ENCODE data around the gene PARP6. TPM values are rescaled to one million over a fixed set of nuclear protein-coding genes. Genes with fewer than 3 reads are reported as not detected.

The PARP6 gene
- total and polyA plus RNA-seq, 2 of the 8 experiments (the other 6 are each of a cell fraction or from before 2014, with no cell fraction given) = 39.8 to 45.3 TPM

- TF ChIP-seq, protein P1, sequence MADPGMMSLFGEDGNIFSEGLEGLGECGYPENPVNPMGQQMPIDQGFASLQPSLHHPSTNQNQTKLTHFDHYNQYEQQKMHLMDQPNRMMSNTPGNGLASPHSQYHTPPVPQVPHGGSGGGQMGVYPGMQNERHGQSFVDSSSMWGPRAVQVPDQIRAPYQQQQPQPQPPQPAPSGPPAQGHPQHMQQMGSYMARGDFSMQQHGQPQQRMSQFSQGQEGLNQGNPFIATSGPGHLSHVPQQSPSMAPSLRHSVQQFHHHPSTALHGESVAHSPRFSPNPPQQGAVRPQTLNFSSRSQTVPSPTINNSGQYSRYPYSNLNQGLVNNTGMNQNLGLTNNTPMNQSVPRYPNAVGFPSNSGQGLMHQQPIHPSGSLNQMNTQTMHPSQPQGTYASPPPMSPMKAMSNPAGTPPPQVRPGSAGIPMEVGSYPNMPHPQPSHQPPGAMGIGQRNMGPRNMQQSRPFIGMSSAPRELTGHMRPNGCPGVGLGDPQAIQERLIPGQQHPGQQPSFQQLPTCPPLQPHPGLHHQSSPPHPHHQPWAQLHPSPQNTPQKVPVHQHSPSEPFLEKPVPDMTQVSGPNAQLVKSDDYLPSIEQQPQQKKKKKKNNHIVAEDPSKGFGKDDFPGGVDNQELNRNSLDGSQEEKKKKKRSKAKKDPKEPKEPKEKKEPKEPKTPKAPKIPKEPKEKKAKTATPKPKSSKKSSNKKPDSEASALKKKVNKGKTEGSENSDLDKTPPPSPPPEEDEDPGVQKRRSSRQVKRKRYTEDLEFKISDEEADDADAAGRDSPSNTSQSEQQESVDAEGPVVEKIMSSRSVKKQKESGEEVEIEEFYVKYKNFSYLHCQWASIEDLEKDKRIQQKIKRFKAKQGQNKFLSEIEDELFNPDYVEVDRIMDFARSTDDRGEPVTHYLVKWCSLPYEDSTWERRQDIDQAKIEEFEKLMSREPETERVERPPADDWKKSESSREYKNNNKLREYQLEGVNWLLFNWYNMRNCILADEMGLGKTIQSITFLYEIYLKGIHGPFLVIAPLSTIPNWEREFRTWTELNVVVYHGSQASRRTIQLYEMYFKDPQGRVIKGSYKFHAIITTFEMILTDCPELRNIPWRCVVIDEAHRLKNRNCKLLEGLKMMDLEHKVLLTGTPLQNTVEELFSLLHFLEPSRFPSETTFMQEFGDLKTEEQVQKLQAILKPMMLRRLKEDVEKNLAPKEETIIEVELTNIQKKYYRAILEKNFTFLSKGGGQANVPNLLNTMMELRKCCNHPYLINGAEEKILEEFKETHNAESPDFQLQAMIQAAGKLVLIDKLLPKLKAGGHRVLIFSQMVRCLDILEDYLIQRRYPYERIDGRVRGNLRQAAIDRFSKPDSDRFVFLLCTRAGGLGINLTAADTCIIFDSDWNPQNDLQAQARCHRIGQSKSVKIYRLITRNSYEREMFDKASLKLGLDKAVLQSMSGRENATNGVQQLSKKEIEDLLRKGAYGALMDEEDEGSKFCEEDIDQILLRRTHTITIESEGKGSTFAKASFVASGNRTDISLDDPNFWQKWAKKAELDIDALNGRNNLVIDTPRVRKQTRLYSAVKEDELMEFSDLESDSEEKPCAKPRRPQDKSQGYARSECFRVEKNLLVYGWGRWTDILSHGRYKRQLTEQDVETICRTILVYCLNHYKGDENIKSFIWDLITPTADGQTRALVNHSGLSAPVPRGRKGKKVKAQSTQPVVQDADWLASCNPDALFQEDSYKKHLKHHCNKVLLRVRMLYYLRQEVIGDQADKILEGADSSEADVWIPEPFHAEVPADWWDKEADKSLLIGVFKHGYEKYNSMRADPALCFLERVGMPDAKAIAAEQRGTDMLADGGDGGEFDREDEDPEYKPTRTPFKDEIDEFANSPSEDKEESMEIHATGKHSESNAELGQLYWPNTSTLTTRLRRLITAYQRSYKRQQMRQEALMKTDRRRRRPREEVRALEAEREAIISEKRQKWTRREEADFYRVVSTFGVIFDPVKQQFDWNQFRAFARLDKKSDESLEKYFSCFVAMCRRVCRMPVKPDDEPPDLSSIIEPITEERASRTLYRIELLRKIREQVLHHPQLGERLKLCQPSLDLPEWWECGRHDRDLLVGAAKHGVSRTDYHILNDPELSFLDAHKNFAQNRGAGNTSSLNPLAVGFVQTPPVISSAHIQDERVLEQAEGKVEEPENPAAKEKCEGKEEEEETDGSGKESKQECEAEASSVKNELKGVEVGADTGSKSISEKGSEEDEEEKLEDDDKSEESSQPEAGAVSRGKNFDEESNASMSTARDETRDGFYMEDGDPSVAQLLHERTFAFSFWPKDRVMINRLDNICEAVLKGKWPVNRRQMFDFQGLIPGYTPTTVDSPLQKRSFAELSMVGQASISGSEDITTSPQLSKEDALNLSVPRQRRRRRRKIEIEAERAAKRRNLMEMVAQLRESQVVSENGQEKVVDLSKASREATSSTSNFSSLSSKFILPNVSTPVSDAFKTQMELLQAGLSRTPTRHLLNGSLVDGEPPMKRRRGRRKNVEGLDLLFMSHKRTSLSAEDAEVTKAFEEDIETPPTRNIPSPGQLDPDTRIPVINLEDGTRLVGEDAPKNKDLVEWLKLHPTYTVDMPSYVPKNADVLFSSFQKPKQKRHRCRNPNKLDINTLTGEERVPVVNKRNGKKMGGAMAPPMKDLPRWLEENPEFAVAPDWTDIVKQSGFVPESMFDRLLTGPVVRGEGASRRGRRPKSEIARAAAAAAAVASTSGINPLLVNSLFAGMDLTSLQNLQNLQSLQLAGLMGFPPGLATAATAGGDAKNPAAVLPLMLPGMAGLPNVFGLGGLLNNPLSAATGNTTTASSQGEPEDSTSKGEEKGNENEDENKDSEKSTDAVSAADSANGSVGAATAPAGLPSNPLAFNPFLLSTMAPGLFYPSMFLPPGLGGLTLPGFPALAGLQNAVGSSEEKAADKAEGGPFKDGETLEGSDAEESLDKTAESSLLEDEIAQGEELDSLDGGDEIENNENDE (IDR thresholded peaks at IDR 0.05; ENCODE audit: insufficient replicate concordance, low read length) = no peak
- TF ChIP-seq CBX5 (IDR thresholded peaks at IDR 0.05; ENCODE audit: low read depth, low read length) (no peak), TEAD4 (IDR thresholded peaks at IDR 0.05; ENCODE audit: low read depth, low read length) (peak; percentile 17; the same call in 1 of the 2 replicates), PHF8 (conservative IDR thresholded peaks at IDR 0.05; ENCODE audit: low read depth, low read length) (no peak), POLR2AphosphoS5 (IDR thresholded peaks at IDR 0.05; ENCODE audit: low read depth, low read length) (peak; percentile 93), BCL11A (IDR thresholded peaks at IDR 0.05; ENCODE audit: low read depth in 2 of 2, low read length in 2 of 2) (peak; percentile 95 to 97), RFX5 (IDR thresholded peaks at IDR 0.05; ENCODE audit: borderline replicate concordance, low read depth, low read length) (no peak), SP2 (IDR thresholded peaks at IDR 0.05; ENCODE audit: low read length) (no peak), SP1 (IDR thresholded peaks at IDR 0.05; ENCODE audit: low read depth, low read length) (peak; percentile 58)
- TF ChIP-seq, protein P2, sequence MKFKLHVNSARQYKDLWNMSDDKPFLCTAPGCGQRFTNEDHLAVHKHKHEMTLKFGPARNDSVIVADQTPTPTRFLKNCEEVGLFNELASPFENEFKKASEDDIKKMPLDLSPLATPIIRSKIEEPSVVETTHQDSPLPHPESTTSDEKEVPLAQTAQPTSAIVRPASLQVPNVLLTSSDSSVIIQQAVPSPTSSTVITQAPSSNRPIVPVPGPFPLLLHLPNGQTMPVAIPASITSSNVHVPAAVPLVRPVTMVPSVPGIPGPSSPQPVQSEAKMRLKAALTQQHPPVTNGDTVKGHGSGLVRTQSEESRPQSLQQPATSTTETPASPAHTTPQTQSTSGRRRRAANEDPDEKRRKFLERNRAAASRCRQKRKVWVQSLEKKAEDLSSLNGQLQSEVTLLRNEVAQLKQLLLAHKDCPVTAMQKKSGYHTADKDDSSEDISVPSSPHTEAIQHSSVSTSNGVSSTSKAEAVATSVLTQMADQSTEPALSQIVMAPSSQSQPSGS (IDR thresholded peaks at IDR 0.05; ENCODE audit: low read length) = peak; percentile 82; the same call in 1 of the 2 replicates
These were observed 29.5 kb downstream of the PARP6 start (continued) for GRCh38 chr15:72242775-72243370.

Measured in H1 (cell line).